ENCODE results near the gene DCAF5.
"Not testable (repeated sequence)": the region's sequence is repeated elsewhere in the genome, so short reads cannot be mapped to it uniquely, and the experiment has no call there.

DCAF5 gene

DNA sequence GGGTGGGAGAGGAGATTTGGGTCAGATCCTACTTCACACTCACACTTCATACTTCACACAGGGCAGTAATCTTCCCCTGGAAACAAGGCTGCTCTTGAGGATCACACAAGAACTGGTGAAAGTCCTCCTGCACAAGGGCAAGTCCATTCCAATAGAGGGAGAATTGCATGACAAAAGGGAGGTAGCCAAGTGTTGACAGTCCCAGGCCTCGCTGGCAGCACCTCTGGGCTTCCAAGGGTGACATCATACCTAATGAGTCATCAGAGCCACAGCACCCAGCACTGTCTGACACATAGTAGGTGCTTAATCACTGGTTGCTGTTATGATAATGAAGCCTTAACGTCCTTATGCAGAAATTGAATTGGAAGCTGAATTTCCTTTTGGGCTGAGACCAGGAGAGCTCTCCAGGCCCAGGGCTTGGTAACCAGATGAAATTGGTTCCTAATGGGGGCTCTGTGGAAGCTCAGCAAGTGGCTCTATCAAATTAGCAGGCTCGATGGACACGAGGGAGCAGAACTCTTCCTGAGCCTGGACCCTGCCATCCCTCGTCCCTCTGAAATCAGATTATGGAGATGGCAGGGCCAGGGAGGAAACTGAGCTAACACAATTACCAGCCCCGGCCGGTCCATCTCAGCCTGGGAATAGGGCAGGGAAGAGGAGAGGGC lies 115.0 kb downstream of the DCAF5 start:
- H3K4me3 ChIP-seq (ENCODE audit: low read length): no peak overlapping the region
- H3K4me1 ChIP-seq (ENCODE audit: control insufficient read depth, insufficient read depth, low read length): peaks cover 37% of the 10 kb centered on the region
- no peaks in the 10 kb centered on the region for H3K9me3 ChIP-seq (replicated peaks; ENCODE audit: low read length)
- H3K27me3 ChIP-seq (ENCODE audit: control insufficient read depth, insufficient read depth, low read length): no peaks in the 10 kb centered on the region
- H3K36me3 ChIP-seq (ENCODE audit: insufficient read depth, low read length): no peaks in the 10 kb centered on the region
- no peak overlapping the region for H3K9ac ChIP-seq (ENCODE audit: low read depth, low read length)
- H3K4me2 ChIP-seq (ENCODE audit: low read length): no peak overlapping the region

DNA sequence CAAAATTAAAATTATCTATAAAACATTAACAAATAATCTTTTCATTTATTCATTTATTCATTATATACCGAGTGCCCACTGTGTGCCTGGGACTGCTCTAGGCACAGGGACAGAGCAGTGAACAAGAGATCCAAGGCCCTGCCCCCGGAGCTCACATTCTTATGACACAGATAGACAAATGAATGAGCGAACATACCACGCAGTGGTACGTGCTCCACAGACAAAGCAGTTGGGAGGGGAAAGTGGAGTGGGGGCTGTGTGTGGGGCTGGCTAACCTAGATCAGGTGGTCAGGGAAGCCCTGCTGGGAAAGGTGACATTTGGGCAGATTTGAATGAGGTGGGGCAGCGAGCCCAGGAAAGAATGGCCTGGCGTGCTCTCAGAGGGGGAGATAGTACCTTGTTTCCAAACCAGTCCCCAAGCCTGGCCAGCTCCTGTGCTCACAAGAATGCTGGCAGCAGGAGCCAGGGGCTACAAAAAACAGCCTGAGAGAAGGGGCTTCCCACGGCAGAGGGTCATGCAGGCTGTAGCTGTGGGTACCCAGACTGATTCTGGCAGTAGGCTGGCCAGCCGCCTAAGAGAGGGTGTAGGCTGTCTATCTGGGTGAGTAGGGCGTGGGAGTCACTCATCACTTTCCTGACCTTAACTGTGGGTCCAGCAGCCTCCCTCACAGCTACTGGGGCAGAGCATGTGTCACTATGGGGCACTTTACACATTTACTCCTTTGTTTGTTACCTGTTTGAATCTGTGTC lies 116.0 kb downstream of the DCAF5 start:
- Histone ChIP-seq H3K4me3 (ENCODE audit: low read length) (no peak overlapping the region), H3K9me3 (replicated peaks; ENCODE audit: low read length) (no peaks in the 10 kb centered on the region), H3K9ac (ENCODE audit: low read depth, low read length) (no peak overlapping the region), H3K27me3 (ENCODE audit: control insufficient read depth, insufficient read depth, low read length) (no peaks in the 10 kb centered on the region), H3K36me3 (ENCODE audit: insufficient read depth, low read length) (no peaks in the 10 kb centered on the region), H3K4me2 (ENCODE audit: low read length) (no peak overlapping the region), H3K4me1 (ENCODE audit: control insufficient read depth, insufficient read depth, low read length) (peaks cover 34% of the 10 kb centered on the region)

DNA sequence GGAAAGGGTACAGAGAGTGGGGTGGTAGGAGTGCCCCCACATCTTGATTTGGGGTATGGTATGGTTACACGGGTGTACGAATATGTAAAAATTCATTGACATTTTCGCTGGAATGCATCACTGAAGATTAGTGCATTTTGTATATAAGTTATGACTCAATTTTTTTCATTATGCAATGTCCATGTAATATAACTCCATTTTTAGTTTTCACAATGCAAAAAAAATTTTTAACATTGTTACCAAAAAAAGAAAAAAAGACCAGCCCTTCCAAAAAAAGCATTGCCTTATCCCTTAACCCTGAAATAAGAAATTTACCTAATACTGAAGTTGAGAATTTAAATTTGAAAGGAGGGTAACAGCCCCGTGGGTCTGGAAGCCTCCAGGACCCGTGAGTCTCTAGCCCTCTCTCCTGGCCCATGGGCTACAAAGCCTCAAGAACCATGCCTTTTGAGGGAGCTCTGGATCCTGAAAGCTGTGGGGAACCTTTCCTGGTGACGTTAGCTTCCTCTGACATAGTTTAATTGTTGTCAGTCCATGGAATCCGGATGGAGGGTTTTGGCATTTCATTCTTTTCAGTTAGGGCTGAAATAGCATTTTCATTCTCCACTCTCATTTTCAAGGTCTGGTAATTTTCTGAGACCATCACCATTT lies 118.2 kb downstream of the DCAF5 start:
- Histone ChIP-seq H3K4me1 (ENCODE audit: control insufficient read depth, insufficient read depth, low read length) (peaks cover 34% of the 10 kb centered on the region), H3K36me3 (ENCODE audit: insufficient read depth, low read length) (no peaks in the 10 kb centered on the region), H3K9ac (ENCODE audit: low read depth, low read length) (no peak overlapping the region), H3K4me2 (ENCODE audit: low read length) (no peak overlapping the region), H3K27me3 (ENCODE audit: control insufficient read depth, insufficient read depth, low read length) (no peaks in the 10 kb centered on the region), H3K4me3 (ENCODE audit: low read length) (no peak overlapping the region), H3K9me3 (replicated peaks; ENCODE audit: low read length) (no peaks in the 10 kb centered on the region)

DNA sequence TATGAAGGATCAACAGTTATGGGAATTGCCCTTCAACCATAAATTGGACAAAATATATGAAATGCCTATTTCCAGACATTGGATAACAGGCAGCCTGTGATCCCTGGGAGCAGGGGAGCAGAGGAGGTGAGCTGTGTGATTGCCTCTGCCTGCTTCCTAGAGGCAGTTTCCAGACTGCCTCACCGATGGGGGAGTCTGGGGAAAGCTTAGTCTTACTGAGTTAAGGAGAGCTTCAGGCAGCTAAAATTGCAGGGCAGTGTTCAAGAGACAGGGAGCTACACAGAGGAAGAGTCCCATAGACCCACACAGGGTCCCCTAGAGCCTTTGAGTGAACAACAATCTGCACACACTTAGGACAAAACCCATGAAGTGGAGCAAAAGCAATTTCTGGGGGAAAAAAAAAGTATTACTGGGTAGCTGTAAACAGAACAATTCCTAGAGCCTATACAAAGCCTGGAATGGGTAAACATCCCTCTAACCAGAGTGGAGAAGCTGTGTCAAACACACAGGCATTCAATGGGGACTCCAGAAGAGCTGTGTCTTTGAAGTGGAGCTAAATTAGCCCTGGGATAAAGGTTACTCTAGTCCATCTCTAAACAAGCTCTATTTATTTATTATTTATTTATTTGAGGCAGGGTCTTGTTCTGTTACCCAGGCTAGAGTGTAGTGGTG lies 125.5 kb downstream of the DCAF5 start:
- Histone ChIP-seq H3K4me1 (ENCODE audit: control insufficient read depth, insufficient read depth, low read length) (no peaks in the 10 kb centered on the region), H3K4me3 (ENCODE audit: low read length) (no peak overlapping the region), H3K9ac (ENCODE audit: low read depth, low read length) (no peak overlapping the region), H3K36me3 (ENCODE audit: insufficient read depth, low read length) (no peaks in the 10 kb centered on the region), H3K9me3 (replicated peaks; ENCODE audit: low read length) (no peaks in the 10 kb centered on the region), H3K4me2 (ENCODE audit: low read length) (no peak overlapping the region), H3K27me3 (ENCODE audit: control insufficient read depth, insufficient read depth, low read length) (no peaks in the 10 kb centered on the region)

DNA sequence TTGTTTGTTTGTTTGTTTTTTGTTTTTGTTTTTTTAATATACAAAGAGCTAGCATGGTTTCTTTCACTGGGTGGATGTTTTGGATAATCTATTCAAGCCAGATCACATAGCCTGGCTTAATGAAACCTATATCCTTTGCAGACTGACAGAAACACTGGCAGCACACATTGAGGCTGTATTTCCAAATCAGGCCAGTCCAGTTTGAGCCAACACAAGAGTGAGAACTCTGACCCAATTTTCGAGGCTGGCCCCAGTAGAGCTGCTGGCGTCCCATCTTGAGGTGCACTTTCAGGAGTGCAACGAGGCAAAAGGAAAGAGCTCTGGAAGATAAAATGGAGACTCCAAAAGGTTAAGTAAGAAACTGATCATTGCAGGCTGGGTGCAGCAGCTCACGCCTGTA lies 129.9 kb downstream of the DCAF5 start:
- Histone ChIP-seq H3K9ac (ENCODE audit: low read depth, low read length) (no peak overlapping the region), H3K4me3 (ENCODE audit: low read length) (no peak overlapping the region), H3K36me3 (ENCODE audit: insufficient read depth, low read length) (no peaks in the 10 kb centered on the region), H3K9me3 (replicated peaks; ENCODE audit: low read length) (no peaks in the 10 kb centered on the region), H3K4me1 (ENCODE audit: control insufficient read depth, insufficient read depth, low read length) (no peaks in the 10 kb centered on the region), H3K4me2 (ENCODE audit: low read length) (no peak overlapping the region), H3K27me3 (ENCODE audit: control insufficient read depth, insufficient read depth, low read length) (no peaks in the 10 kb centered on the region)

DNA sequence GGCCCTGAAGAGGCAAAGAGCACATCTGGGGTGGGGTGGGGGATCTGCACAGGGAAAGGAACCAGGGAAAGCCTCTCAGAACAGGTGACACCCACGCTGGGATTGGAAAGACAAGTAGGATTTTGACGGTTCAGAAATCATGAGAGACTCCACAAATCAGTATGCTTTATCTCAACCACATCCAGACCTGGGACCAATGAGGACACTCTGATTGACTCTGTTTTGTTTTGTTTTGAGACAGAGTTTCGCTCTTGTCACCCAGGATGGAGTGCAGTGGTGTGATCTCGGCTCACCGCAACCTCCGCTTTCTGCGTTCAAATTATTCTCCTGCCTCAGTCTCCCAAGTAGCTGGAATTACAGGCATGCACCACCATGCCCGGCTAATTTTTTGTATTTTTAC lies 130.8 kb downstream of the DCAF5 start:
- not testable (repeated sequence) for H3K9ac ChIP-seq (ENCODE audit: low read depth, low read length); H3K36me3 ChIP-seq (ENCODE audit: insufficient read depth, low read length); H3K4me3 ChIP-seq (ENCODE audit: low read length); H3K9me3 ChIP-seq (replicated peaks; ENCODE audit: low read length); H3K27me3 ChIP-seq (ENCODE audit: control insufficient read depth, insufficient read depth, low read length); H3K4me2 ChIP-seq (ENCODE audit: low read length); H3K4me1 ChIP-seq (ENCODE audit: control insufficient read depth, insufficient read depth, low read length)

DNA sequence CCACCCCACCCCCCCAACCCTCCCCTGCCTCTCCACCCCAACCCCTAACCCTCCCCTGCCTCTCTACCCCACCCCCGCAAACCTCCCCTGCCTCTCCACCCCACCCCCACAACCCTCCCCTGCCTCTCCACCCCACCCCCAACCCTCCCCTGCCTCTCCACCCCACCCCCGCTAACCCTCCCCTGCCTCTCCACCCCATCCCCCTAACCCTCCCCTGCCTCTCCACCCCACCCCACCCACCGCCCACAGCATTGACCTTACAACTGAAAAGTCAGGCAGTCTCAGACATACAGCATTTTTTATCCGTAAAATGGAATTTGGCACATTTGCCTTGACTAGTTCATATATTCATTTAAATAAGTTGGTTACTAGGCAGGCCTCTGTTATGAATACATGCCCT lies 135.2 kb downstream of the DCAF5 start:
- no peak overlapping the region for H3K4me3 ChIP-seq (ENCODE audit: low read length)

DNA sequence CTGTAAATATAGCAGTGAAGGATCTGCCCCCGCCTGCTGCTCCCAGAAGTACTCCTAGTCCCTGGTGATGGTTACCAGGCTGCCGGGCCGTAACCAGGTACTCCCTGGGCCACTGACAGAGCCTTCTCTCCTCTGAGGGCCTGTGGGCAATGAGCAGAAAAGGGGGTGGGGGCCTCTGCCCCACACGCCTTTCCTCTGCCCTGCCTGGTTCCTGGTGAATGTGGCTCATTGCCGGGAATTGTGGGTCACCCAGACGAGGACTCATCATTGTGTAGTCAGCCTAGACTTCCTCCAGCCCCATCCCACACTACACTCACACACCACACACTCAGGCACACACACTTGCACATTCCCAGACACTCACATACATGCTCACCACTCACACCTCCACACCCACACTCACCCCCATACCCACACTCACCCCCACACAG lies 138.1 kb downstream of the DCAF5 start:
- Histone ChIP-seq H3K4me3 (ENCODE audit: low read length) (no peak overlapping the region), H3K4me1 (ENCODE audit: control insufficient read depth, insufficient read depth, low read length) (peaks cover 15% of the 10 kb centered on the region), H3K36me3 (ENCODE audit: insufficient read depth, low read length) (no peaks in the 10 kb centered on the region), H3K27me3 (ENCODE audit: control insufficient read depth, insufficient read depth, low read length) (no peaks in the 10 kb centered on the region), H3K9me3 (replicated peaks; ENCODE audit: low read length) (no peaks in the 10 kb centered on the region), H3K9ac (ENCODE audit: low read depth, low read length) (no peak overlapping the region), H3K4me2 (ENCODE audit: low read length) (no peak overlapping the region)

More for the DNA sequence above, 135.2 kb downstream of the DCAF5 start:
- H3K4me1 ChIP-seq (ENCODE audit: control insufficient read depth, insufficient read depth, low read length): peaks cover 15% of the 10 kb centered on the region
- no peak overlapping the region for H3K4me2 ChIP-seq (ENCODE audit: low read length)
- no peaks in the 10 kb centered on the region for H3K27me3 ChIP-seq (ENCODE audit: control insufficient read depth, insufficient read depth, low read length)
- H3K9ac ChIP-seq (ENCODE audit: low read depth, low read length): no peak overlapping the region
- H3K9me3 ChIP-seq (replicated peaks; ENCODE audit: low read length): no peaks in the 10 kb centered on the region
- H3K36me3 ChIP-seq (ENCODE audit: insufficient read depth, low read length): no peaks in the 10 kb centered on the region

DNA sequence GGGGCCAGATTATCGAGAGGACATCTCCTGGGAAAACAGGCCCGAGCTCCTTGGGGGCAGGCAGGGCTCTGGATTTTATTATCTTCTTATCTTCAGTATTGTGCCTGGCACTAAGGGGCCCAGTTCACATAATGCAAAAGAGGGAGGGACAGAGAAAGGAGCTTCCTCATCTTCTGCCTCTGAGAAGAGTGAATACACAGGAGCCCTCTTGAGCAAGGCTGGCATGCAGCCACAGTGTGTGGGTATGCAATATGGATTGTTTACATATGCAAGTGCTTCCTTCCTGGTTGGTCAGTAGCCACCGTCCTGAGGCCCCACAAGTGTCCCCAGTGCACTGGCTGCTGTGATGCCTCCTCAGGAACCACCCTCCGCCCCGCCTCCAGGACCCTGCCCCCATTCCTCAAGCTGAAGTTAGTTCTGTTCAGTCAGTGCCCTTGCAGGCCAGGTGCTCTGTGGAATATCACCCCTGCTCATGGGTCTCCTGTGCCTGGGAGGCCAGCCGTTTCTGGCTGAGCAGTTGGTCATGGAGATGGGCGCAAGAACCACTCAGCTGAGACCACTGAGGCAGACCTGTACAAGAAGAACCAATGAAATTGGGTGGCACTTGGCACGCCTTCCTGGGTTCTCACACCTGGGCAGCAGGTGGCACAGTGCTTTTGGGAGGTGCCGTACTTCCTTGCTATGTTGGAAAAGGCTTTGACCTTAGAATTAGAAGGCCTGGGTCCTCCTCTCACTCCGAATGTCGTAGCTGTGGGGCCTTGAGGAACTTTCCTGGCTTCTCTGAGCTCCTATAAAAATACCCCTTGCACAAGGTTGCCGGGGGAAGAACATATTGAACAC lies 138.8 kb downstream of the DCAF5 start:
- no peaks in the 10 kb centered on the region for H3K9me3 ChIP-seq (replicated peaks; ENCODE audit: low read length)
- no peaks in the 10 kb centered on the region for H3K27me3 ChIP-seq (ENCODE audit: control insufficient read depth, insufficient read depth, low read length)
- H3K4me2 ChIP-seq (ENCODE audit: low read length): no peak overlapping the region
- H3K4me1 ChIP-seq (ENCODE audit: control insufficient read depth, insufficient read depth, low read length): peaks cover 15% of the 10 kb centered on the region
- H3K36me3 ChIP-seq (ENCODE audit: insufficient read depth, low read length): no peaks in the 10 kb centered on the region
- H3K9ac ChIP-seq (ENCODE audit: low read depth, low read length): no peak overlapping the region
- no peak overlapping the region for H3K4me3 ChIP-seq (ENCODE audit: low read length)

DNA sequence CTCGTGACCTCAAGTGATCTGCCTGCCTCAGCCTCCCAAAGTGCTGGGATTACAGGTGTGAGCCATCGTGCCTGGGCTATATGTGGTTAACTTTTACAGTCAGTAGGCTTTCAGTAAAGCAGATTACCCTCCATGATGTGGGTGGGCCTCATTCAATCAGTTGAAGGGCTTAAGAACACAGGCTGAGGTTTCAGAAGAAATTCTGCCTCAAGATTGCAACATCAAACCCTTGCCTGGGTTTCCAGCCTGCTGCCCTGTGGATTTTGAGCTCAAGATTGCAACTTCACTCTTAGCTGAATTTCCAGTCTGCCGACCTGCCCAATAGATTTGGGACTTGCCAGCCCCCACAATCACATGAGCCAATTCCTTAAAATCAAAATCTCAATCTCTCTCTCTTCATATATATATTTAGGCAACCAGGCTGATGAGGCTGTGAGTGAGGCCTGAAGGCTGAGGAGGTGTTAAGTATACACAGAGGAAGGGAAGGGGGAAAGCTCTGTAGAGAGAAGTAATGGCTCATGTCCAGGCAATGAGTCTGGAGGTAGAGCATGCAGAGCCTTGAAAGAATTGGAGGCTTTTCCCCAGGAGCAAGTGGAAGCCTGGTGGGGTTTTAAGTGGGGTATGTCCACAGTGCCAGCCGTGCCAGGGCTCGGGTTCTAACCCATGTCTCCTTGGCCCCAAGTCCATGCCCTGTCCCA lies 140.5 kb downstream of the DCAF5 start:
- Histone ChIP-seq H3K4me1 (ENCODE audit: control insufficient read depth, insufficient read depth, low read length) (peaks cover 15% of the 10 kb centered on the region), H3K27me3 (ENCODE audit: control insufficient read depth, insufficient read depth, low read length) (no peaks in the 10 kb centered on the region), H3K4me2 (ENCODE audit: low read length) (no peak overlapping the region), H3K36me3 (ENCODE audit: insufficient read depth, low read length) (no peaks in the 10 kb centered on the region), H3K9me3 (replicated peaks; ENCODE audit: low read length) (no peaks in the 10 kb centered on the region), H3K9ac (ENCODE audit: low read depth, low read length) (no peak overlapping the region), H3K4me3 (ENCODE audit: low read length) (no peak overlapping the region)
